ENCODE data around the gene ATG7. TPM values are rescaled to one million over a fixed set of nuclear protein-coding genes. Genes with fewer than 3 reads are reported as not detected.

The ATG7 gene
- total and polyA plus RNA-seq, 10 of the 15 experiments (the other 5 are each of a cell fraction or from before 2014, with no cell fraction given) = 13.5 to 49.5 (median 26.4) TPM

DNA sequence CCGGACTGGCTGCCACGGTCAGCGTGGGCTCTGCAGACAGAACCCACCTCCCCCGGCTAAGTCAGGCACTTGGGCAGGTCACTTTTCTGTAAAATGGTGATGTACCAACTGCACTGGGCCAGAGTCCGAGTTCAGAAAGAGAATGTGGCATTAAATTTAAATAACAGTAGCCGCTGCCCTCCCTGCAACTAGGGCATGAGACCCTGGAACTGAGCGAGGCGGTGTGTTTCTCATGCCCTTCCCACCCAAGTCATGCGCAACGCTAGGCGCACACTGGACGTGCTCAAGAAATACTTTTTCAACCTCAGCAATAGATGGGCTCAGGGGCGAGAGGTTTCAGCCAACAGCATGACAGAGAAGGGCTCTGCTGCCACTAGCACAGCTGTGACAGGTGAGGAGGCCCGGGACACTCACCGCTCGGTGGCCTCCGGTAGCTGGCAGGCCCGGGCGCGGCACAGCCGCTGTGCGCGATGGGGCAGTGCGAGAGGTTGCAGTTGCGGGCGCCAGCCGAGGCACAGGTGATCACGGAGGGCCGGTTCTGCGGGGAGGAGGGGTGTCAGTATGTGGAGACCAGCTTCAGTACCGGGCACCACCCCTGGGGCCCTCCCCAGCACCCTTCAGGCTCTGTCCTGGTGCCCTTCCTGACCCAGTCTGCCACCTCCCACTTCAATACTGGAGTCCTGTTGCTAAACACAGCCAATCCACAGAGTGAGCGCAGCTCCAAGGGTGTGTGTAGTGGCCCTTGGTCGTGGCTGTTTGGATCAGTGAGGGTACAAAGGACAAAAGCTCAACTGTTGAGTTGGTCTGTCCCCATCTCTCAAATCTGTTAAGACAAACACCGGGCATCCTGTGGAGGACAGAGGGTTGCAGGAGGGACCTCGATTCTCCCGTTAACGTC lies 287.0 kb downstream of the ATG7 start:
- Histone ChIP-seq H3K9ac (ENCODE audit: control insufficient read depth, insufficient read depth, low read length) (no peak overlapping the region), H3K4me3 (no peak overlapping the region), H3K27me3 (replicated peaks in 1 of 2; ENCODE audit: control insufficient read depth in 2 of 2, insufficient read depth in 2 of 2, low read length in 1 of 2) (no peaks in the 10 kb centered on the region), H3K9me3 (replicated peaks; ENCODE audit: control insufficient read depth, insufficient read depth, low read length) (no peaks in the 10 kb centered on the region), H3K36me3 (ENCODE audit: control insufficient read depth in 2 of 2, insufficient read depth in 2 of 2, low read length in 1 of 2) (peaks cover 13 to 44% of the 10 kb centered on the region in 2 experiments), H3K27ac (ENCODE audit: control insufficient read depth, insufficient read depth) (no peak overlapping the region), H3K79me2 (ENCODE audit: control insufficient read depth, insufficient read depth, low read length) (no peaks in the 10 kb centered on the region; the same call in 1 of the 2 replicates), H4K20me1 (ENCODE audit: control insufficient read depth, insufficient read depth) (no peaks in the 10 kb centered on the region; the same call in 1 of the 2 replicates), H3K4me1 (ENCODE audit: control insufficient read depth, insufficient read depth, low read length) (no peaks in the 10 kb centered on the region), H3K4me2 (ENCODE audit: control insufficient read depth, insufficient read depth) (no peak overlapping the region), H2AFZ (ENCODE audit: control insufficient read depth, low read depth, low read length) (no peak overlapping the region)
- ChIA-PET RAD21 (ENCODE audit: unreplicated experiment) (no interaction called here), CTCF (no interaction called here), POLR2A (no interaction called here), SMC1A (ENCODE audit: uncharacterized antibody, unreplicated experiment) (interaction anchor here (1.1 kb wide), 1 partner anchor 224 kb away, joined by 3 read pairs; no protein-coding TSS in a partner anchor)
- no TSS peak for BruUV-seq (replicated peaks)
- no peak for TF ChIP-seq PML (IDR thresholded peaks at IDR 0.05; ENCODE audit: low read length)
- TF ChIP-seq, protein P1, sequence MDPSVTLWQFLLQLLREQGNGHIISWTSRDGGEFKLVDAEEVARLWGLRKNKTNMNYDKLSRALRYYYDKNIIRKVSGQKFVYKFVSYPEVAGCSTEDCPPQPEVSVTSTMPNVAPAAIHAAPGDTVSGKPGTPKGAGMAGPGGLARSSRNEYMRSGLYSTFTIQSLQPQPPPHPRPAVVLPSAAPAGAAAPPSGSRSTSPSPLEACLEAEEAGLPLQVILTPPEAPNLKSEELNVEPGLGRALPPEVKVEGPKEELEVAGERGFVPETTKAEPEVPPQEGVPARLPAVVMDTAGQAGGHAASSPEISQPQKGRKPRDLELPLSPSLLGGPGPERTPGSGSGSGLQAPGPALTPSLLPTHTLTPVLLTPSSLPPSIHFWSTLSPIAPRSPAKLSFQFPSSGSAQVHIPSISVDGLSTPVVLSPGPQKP (IDR thresholded peaks at IDR 0.05; ENCODE audit: low read depth, low read length) = no peak
- TF ChIP-seq, protein P2, sequence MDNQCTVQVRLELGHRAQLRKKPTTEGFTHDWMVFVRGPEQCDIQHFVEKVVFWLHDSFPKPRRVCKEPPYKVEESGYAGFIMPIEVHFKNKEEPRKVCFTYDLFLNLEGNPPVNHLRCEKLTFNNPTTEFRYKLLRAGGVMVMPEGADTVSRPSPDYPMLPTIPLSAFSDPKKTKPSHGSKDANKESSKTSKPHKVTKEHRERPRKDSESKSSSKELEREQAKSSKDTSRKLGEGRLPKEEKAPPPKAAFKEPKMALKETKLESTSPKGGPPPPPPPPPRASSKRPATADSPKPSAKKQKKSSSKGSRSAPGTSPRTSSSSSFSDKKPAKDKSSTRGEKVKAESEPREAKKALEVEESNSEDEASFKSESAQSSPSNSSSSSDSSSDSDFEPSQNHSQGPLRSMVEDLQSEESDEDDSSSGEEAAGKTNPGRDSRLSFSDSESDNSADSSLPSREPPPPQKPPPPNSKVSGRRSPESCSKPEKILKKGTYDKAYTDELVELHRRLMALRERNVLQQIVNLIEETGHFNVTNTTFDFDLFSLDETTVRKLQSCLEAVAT (IDR thresholded peaks at IDR 0.05) = no peak
- TF ChIP-seq, protein P3, sequence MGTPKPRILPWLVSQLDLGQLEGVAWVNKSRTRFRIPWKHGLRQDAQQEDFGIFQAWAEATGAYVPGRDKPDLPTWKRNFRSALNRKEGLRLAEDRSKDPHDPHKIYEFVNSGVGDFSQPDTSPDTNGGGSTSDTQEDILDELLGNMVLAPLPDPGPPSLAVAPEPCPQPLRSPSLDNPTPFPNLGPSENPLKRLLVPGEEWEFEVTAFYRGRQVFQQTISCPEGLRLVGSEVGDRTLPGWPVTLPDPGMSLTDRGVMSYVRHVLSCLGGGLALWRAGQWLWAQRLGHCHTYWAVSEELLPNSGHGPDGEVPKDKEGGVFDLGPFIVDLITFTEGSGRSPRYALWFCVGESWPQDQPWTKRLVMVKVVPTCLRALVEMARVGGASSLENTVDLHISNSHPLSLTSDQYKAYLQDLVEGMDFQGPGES (IDR thresholded peaks at IDR 0.05) = no peak
- TF ChIP-seq ZZZ3 (IDR thresholded peaks at IDR 0.05; ENCODE audit: control insufficient read depth, insufficient read length, low read depth) = no peak
- TF ChIP-seq SMAD1 (IDR thresholded peaks at IDR 0.05; ENCODE audit: low read depth, partially characterized antibody) = no peak
- TF ChIP-seq EZH2 (IDR thresholded peaks at IDR 0.05; ENCODE audit: borderline replicate concordance, control insufficient read depth, low read depth, low read length) = no peak
- no peak for TF ChIP-seq PAX5 (IDR thresholded peaks at IDR 0.05; ENCODE audit: borderline replicate concordance, low read depth, low read length)
- no peak for TF ChIP-seq IRF4 (IDR thresholded peaks at IDR 0.05; ENCODE audit: low read depth, low read length)
- TF ChIP-seq, protein P4, sequence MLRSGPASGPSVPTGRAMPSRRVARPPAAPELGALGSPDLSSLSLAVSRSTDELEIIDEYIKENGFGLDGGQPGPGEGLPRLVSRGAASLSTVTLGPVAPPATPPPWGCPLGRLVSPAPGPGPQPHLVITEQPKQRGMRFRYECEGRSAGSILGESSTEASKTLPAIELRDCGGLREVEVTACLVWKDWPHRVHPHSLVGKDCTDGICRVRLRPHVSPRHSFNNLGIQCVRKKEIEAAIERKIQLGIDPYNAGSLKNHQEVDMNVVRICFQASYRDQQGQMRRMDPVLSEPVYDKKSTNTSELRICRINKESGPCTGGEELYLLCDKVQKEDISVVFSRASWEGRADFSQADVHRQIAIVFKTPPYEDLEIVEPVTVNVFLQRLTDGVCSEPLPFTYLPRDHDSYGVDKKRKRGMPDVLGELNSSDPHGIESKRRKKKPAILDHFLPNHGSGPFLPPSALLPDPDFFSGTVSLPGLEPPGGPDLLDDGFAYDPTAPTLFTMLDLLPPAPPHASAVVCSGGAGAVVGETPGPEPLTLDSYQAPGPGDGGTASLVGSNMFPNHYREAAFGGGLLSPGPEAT (IDR thresholded peaks at IDR 0.05; ENCODE audit: low read depth) = no peak
- no peak for TF ChIP-seq FOS (IDR thresholded peaks at IDR 0.05; ENCODE audit: borderline replicate concordance, extremely low read depth, insufficient read length)
- no peak for TF ChIP-seq RAD51 (IDR thresholded peaks at IDR 0.05)
- in situ Hi-C loops (cut with MboI) (no loop called here), intact Hi-C loops (cut with micrococcal nuclease; ENCODE audit: unreplicated experiment) (no loop called here)
- 95% methylated on average over 37 of the region's 37 CpGs for WGBS (ENCODE audit: insufficient coverage, insufficient replicate concordance, low lambda C conversion rate, missing lambda C conversion rate)
- no peak for DNase-seq (ENCODE audit: low read depth, low spot score)
- FAIRE-seq = no peak
- ATAC-seq = no peak
